Astrocyte (in vitro differentiated cells and primary cell): ENCODE data around the gene UBE2V1.

ENCODE experiments used
- CTCF ChIP-seq: IDR thresholded peaks from 2 replicates; pipeline ENCODE4 v1.5.1; 2011; ENCODE audit warnings: low read depth, mild to moderate bottlenecking, inconsistent platforms, low read length, moderate library complexity; ENCODE audit not compliant: insufficient read depth
- EZH2 ChIP-seq: IDR thresholded peaks from 2 replicates; pipeline ENCODE4 v1.6.1; 2012; ENCODE audit warnings: mild to moderate bottlenecking, low read length, inconsistent platforms; ENCODE audit not compliant: insufficient read depth

- TF ChIP-seq CTCF (no peak), EZH2 (no peak)
Observed at GRCh38 chr20:50039706-50040431, 73.1 kb downstream of the UBE2V1 start.
